Spleen (tissue), 11 donors: Measurements from ENCODE around the gene USB1. TPM values are rescaled to one million over a fixed set of nuclear protein-coding genes. Genes with fewer than 3 reads are reported as not detected.
"Not testable (repeated sequence)": the region's sequence is repeated elsewhere in the genome, so short reads cannot be mapped to it uniquely, and the experiment has no call there.

Experiments
- DNase-seq: peaks from one replicate; pipeline ENCODE4 v3.0.0-alpha.2; 2020
- H3K27ac ChIP-seq, 8 donors: fragments of 200-600 bp; sonication (generic) in 7 of 8; 1 replicate in 4 of 8; 2 replicates in 4 of 8; pipeline versions ENCODE4 v1.5.0 to v1.8.0; 2016 to 2021; ENCODE audit warnings: inconsistent platforms in 4 of 8, mild to moderate bottlenecking in 4 of 8, moderate library complexity in 1 of 8
- H3K27me3 ChIP-seq, 7 donors: fragments of 200-600 bp; sonication (generic) in 6 of 7; replicated peaks in 1 of 7; 1 replicate in 4 of 7; 2 replicates in 3 of 7; pipeline versions ENCODE4 v1.5.0 to v1.8.0; 2016 to 2021; ENCODE audit warnings: inconsistent platforms in 3 of 7, mild to moderate bottlenecking in 1 of 7
- H3K36me3 ChIP-seq, 6 donors: fragments of 200-600 bp; sonication (generic) in 5 of 6; 1 replicate in 4 of 6; 2 replicates in 2 of 6; pipeline versions ENCODE4 v1.5.0 to v1.8.0; 2016 to 2021; ENCODE audit warnings: inconsistent platforms in 2 of 6
- H3K4me1 ChIP-seq, 6 donors: fragments of 200-600 bp; sonication (generic) in 5 of 6; 1 replicate in 3 of 6; 2 replicates in 3 of 6; pipeline versions ENCODE4 v1.5.0 to v1.8.0; 2016 to 2021; ENCODE audit warnings: inconsistent platforms in 3 of 6
- H3K4me3 ChIP-seq, 8 donors: fragments of 200-600 bp; sonication (generic) in 7 of 8; 1 replicate in 4 of 8; 2 replicates in 4 of 8; pipeline versions ENCODE4 v1.5.0 to v1.8.0; 2016 to 2021; ENCODE audit warnings: inconsistent platforms in 4 of 8, mild to moderate bottlenecking in 4 of 8, moderate library complexity in 2 of 8
- H3K9me3 ChIP-seq, 8 donors: fragments of 200-600 bp; sonication (generic) in 7 of 8; 1 replicate in 4 of 8; 2 replicates in 4 of 8; pipeline versions ENCODE4 v1.5.0 to v1.8.0; 2016 to 2021; ENCODE audit warnings: inconsistent platforms in 4 of 8
- POLR2A ChIP-seq, 3 donors: fragments of 450-650 bp; IDR thresholded peaks; one replicate each; pipeline ENCODE4 v1.5.1; 2017; ENCODE audit warnings: antibody characterized with exemption in 3 of 3, mild to moderate bottlenecking in 1 of 3
- POLR2AphosphoS5 ChIP-seq, 3 donors: sonication (generic); formaldehyde crosslinking; IDR thresholded peaks; one replicate each; pipeline ENCODE4 v1.5.1; 2017; ENCODE audit warnings: antibody characterized with exemption in 3 of 3
- WGBS, 5 donors: extraction: QIAGEN DNeasy Blood & Tissue Kit in 3 of 5; methylation state at CpG; one replicate each; pipeline versions ENCODE4 v1.1.5 to v1.1.7; 2013 to 2018; 5-methylcytosine and 5-hydroxymethylcytosine counted together
- intact Hi-C: fragments of 100-400 bp; cut with DNase I; formaldehyde crosslinking; loops from one replicate; pipeline ENCODE4 v1.15.0; 2023; ENCODE audit warnings: low total_unique reads
- polyA plus RNA-seq, 3 donors: library from polyadenylated mRNA; stranded (reverse); fragments of 200-250 nt; gene quantifications; one replicate each; pipeline ENCODE4 v1.2.1, GENCODE V29; 2013
- total RNA-seq, 7 donors: library from RNA; depleted of rRNA in 3 of 7; stranded (reverse); fragments of >200 nt in 3 of 7; fragmentation: NEBNext Ultra II Directional in 4 of 7; extraction: Animal tissue kit (Norgen Biotek cat#: 25700) in 4 of 7; gene quantifications; one replicate each; pipeline versions ENCODE4 v1.1.0 to v1.2.1, GENCODE V29; 2016 to 2021
- TF ChIP-seq, protein P1 (sequence below), 11 experiments: fragments of 200-600 bp in 7 of 11; fragments of 450-650 bp in 4 of 11; sonication (generic) in 4 of 11; IDR thresholded peaks in 8 of 11; conservative IDR thresholded peaks in 3 of 11; 1 replicate in 7 of 11; 2 replicates in 4 of 11; pipeline versions ENCODE4 v1.4.0 to v1.8.0; 2016 to 2021; ENCODE audit warnings: antibody characterized with exemption in 11 of 11, inconsistent platforms in 4 of 11, mild to moderate bottlenecking in 1 of 11
- donor health status: healthy with polysubstance abuse.
- donor health status: DM: no; HTN: no; CAD: no; lungs with moderate emphysema.
- donor health status: DM: no; HTN: no; CAD: no.
- donor health status: Bipolar disorder and iron deficiency.
- donor health status: healthy.
- donor health status: DM: no; HTN: no; CAD: no.
- donor health status: DM: yes; HTN: yes; CAD: no.

Gene USB1
- total and polyA plus RNA-seq, 10 donors: 17.7 to 78.4 (median 46.9) TPM

DNA sequence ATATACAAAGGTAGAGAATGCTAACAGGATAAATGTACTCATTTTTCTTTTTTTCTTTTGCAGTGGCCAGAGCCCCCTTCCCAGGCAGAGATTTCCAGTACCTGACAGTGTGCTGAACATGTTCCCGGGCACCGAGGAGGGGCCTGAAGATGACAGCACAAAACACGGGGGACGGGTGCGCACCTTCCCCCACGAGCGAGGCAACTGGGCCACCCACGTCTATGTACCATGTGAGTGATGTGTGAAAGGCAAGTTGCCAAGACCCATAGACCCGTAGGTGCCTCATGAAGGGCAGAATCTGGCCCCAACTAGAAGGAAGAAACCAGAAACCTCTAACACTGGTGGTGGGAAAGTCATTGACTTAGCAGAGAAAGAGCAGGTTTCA, 1.2 kb downstream of the USB1 start:
- 84 to 89% (median 85%) methylated on average over 9 of the region's 9 CpGs for whole genome bisulfite sequencing, 5 donors
- Histone ChIP-seq H3K9me3 (peaks cover 0 to 5% (median 2%) of the 10 kb centered on the region in 8 donors), H3K4me1 (peaks cover 14 to 74% (median 48%) of the 10 kb centered on the region in 6 donors), H3K27me3 (no peaks in the 10 kb centered on the region), H3K4me3 (no peak overlapping the region), H3K27ac (peak overlapping the region in 1 of 8 donors; percentile 98), H3K36me3 (peaks cover 0 to 58% (median 22%) of the 10 kb centered on the region in 6 donors)
- peak; percentile 77 for DNase-seq
- TF ChIP-seq, protein P1, sequence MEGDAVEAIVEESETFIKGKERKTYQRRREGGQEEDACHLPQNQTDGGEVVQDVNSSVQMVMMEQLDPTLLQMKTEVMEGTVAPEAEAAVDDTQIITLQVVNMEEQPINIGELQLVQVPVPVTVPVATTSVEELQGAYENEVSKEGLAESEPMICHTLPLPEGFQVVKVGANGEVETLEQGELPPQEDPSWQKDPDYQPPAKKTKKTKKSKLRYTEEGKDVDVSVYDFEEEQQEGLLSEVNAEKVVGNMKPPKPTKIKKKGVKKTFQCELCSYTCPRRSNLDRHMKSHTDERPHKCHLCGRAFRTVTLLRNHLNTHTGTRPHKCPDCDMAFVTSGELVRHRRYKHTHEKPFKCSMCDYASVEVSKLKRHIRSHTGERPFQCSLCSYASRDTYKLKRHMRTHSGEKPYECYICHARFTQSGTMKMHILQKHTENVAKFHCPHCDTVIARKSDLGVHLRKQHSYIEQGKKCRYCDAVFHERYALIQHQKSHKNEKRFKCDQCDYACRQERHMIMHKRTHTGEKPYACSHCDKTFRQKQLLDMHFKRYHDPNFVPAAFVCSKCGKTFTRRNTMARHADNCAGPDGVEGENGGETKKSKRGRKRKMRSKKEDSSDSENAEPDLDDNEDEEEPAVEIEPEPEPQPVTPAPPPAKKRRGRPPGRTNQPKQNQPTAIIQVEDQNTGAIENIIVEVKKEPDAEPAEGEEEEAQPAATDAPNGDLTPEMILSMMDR (IDR thresholded peaks at IDR 0.05 in 8 of 11, conservative IDR thresholded peaks at IDR 0.05 in 3 of 11): no peak
- TF ChIP-seq POLR2AphosphoS5 (IDR thresholded peaks at IDR 0.05) (no peak), POLR2A (IDR thresholded peaks at IDR 0.05) (no peak)
- intact Hi-C loops: loop anchor here (10.0 kb wide), 2 partner anchors 248 to 408 kb away; no protein-coding TSS in a partner anchor

DNA sequence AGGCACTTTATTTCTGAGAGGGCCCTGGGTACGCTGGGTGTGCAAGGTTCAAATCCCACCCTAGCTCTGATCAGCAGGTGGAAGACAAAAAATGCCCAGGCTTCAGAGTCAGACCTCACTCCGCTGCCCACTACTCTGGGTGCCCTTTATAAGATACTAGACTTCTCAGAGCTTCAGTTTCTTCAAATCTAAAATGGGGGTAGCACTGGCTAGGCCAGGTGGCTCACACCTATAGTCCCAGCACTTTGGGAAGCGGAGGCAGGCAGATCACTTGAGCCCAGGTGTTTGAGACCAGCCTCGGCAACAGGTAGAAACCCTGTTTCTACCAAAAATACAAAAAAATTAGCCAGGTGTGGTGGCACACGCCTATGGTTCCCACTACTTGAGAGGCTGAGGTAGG, 1.7 kb downstream of the USB1 start:
- H3K9me3 ChIP-seq: peaks cover 0 to 5% (median 2%) of the 10 kb centered on the region in 8 donors
- peaks cover 9 to 69% (median 42%) of the 10 kb centered on the region in 6 donors for H3K4me1 ChIP-seq
- no peak overlapping the region for H3K4me3 ChIP-seq
- peak; percentile 57 for DNase-seq
- no peak overlapping the region for H3K27ac ChIP-seq
- 93 to 99% (median 95%) methylated on average over 5 of the region's 5 CpGs for WGBS, 5 donors
- TF ChIP-seq POLR2AphosphoS5 (IDR thresholded peaks at IDR 0.05): no peak
- TF ChIP-seq POLR2A (IDR thresholded peaks at IDR 0.05): no peak
- TF ChIP-seq, protein P1 (IDR thresholded peaks at IDR 0.05 in 8 of 11, conservative IDR thresholded peaks at IDR 0.05 in 3 of 11): no peak
- peaks cover 0 to 57% (median 16%) of the 10 kb centered on the region in 6 donors for H3K36me3 ChIP-seq
- intact Hi-C loops: loop anchor here (10.0 kb wide), 2 partner anchors 248 to 408 kb away; no protein-coding TSS in a partner anchor
- no peaks in the 10 kb centered on the region for H3K27me3 ChIP-seq

DNA sequence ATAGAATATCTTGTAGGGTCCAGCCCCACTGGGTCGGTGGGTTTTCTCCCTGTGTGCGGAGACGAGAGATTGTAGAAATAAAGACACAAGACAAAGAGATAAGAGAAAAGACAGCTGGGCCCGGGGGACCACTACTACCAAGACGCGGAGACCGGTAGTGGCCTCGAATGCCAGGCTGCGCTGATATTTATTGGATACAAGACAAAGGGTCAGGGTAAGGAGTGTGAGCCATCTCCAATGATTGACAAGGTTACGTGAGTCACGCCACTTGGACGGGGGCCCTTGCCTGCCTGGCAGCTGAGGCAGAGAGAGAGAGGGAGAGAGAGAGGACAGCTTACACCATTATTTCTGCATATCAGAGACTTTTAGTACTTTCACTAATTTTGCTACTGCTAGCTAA, 3.5 kb downstream of the USB1 start:
- not testable (repeated sequence) for H3K9me3 ChIP-seq, H3K27ac ChIP-seq, H3K4me3 ChIP-seq, H3K27me3 ChIP-seq
- peak; percentile 61 for DNase-seq
- peaks cover 0 to 51% (median 24%) of the 10 kb centered on the region in 6 donors for H3K4me1 ChIP-seq
- intact Hi-C loops: loop anchor here (2.0 to 10.0 kb wide), 3 partner anchors 104 to 410 kb away; no protein-coding TSS in a partner anchor
- 90 to 96% (median 91%) methylated on average over 12 of the region's 12 CpGs for WGBS, 5 donors
- H3K36me3 ChIP-seq: peaks cover 0 to 69% (median 18%) of the 10 kb centered on the region in 6 donors

DNA sequence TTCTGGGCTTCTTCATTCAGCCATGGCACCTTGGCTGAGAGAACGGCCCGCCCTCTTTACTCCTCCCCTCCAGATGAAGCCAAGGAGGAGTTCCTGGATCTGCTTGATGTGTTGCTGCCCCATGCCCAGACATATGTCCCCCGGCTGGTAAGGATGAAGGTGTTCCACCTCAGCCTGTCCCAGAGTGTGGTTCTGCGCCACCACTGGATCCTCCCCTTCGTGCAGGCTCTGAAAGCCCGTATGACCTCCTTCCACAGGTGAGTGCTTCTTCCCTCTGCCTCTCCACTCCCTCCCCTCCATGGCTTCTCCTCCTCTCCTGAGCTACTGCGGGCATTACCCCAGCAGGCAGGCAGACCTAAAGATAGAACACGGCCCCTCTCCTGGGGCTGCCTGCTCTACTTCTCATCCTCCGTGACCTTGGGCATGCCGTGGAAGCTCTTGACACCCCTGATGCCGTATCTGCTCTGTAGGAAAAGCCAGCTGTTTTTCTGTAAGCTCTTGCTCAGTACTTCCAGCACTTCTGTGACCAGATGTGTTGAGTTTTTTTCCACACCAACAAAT, 8.7 kb downstream of the USB1 start:
- peak; percentile 54 for DNase-seq
- TF ChIP-seq POLR2A (IDR thresholded peaks at IDR 0.05): no peak
- TF ChIP-seq, protein P1 (IDR thresholded peaks at IDR 0.05 in 8 of 11, conservative IDR thresholded peaks at IDR 0.05 in 3 of 11): no peak
- TF ChIP-seq POLR2AphosphoS5 (IDR thresholded peaks at IDR 0.05): no peak
- WGBS, 5 donors: 87 to 92% (median 88%) methylated on average over 11 of the region's 11 CpGs
- H3K27ac ChIP-seq: no peak overlapping the region
- H3K27me3 ChIP-seq: no peaks in the 10 kb centered on the region
- H3K36me3 ChIP-seq: peaks cover 2 to 94% (median 44%) of the 10 kb centered on the region in 6 donors
- H3K4me3 ChIP-seq: no peak overlapping the region
- intact Hi-C loops: loop anchor here (10.0 kb wide), 2 partner anchors 255 to 415 kb away; no protein-coding TSS in a partner anchor
- peaks cover 0 to 8% (median 4%) of the 10 kb centered on the region in 6 donors for H3K4me1 ChIP-seq
- H3K9me3 ChIP-seq: peaks cover 0 to 5% (median 2%) of the 10 kb centered on the region in 8 donors
